Endothelial cell of umbilical vein (primary cell): ENCODE measurements around the gene KIF19. TPM values are rescaled to one million over a fixed set of nuclear protein-coding genes. Genes with fewer than 3 reads are reported as not detected.

Experiments used
- BruUV-seq: library from RNA; stranded (reverse); fragments of 400-500 nt; replicated peaks from 2 replicates; lab custom pipeline; 2021; lab: Mats Ljungman, UMichigan
- CTCF ChIA-PET: fragments of 300-600, 350-600 bp; sonication (Branson Sonifier 250); formaldehyde crosslinking; loops from one replicate; lab custom pipeline; 2021; ENCODE audit warnings: antibody characterized with exemption, inconsistent platforms; lab: Charles Lee
- POLR2A ChIA-PET: fragments of 300-600, 350-600 bp; sonication (Branson Sonifier 250); formaldehyde crosslinking; loops from one replicate; lab custom pipeline; 2021; ENCODE audit warnings: antibody characterized with exemption, inconsistent platforms; lab: Charles Lee
- DNase-seq: peaks from one replicate; pipeline ENCODE4 v3.0.0-alpha.2; 2011; ENCODE audit warnings: low read depth, low spot score
- FAIRE-seq: peaks from 2 replicates; lab custom pipeline; 2011; peaks lifted over from hg19 to GRCh38; lab: Jason Lieb, UNC
- H2AFZ ChIP-seq: 2 replicates; pipeline ENCODE4 v1.6.0; 2012; ENCODE audit warnings: low read depth, low read length, control low read depth, inconsistent platforms
- H3K27ac ChIP-seq: 2 replicates; pipeline ENCODE4 v1.5.1; 2011; ENCODE audit warnings: low read depth, mild to moderate bottlenecking, control low read depth, low read length, moderate library complexity; ENCODE audit not compliant: insufficient read depth
- H3K27me3 ChIP-seq, 2 experiments: 2 replicates each; pipeline versions ENCODE4 v1.6.0 to v1.6.1; 2011; ENCODE audit warnings: low read length in 2 of 2, mixed read lengths in 1 of 2; ENCODE audit not compliant: control insufficient read depth in 2 of 2, insufficient read depth in 2 of 2
- H3K36me3 ChIP-seq, 2 experiments: 2 replicates in 1 of 2; 3 replicates in 1 of 2; pipeline ENCODE4 v1.5.1; 2011; ENCODE audit warnings: low read length in 2 of 2, mild to moderate bottlenecking in 1 of 2, moderate library complexity in 1 of 2; ENCODE audit not compliant: control insufficient read depth in 2 of 2, insufficient read depth in 2 of 2; ENCODE audit errors: extremely low read depth in 1 of 2
- H3K4me1 ChIP-seq: 3 replicates; pipeline ENCODE4 v1.5.1; 2011; ENCODE audit warnings: mild to moderate bottlenecking, low read length; ENCODE audit not compliant: control insufficient read depth, insufficient read depth; ENCODE audit errors: extremely low read depth
- H3K4me2 ChIP-seq: 2 replicates; pipeline ENCODE4 v1.6.1; 2011; ENCODE audit warnings: low read length, control low read depth, mixed read lengths; ENCODE audit not compliant: insufficient read depth
- H3K4me3 ChIP-seq, 3 experiments: fragments of 200-600 bp in 1 of 3; sonication (generic), shearing (Covaris generic) in 1 of 3; replicated peaks in 1 of 3; 2 replicates each; pipeline ENCODE4 v1.5.1; 2011 to 2016; ENCODE audit warnings: control low read depth in 3 of 3, low read length in 3 of 3, mild to moderate bottlenecking in 2 of 3, inconsistent platforms in 1 of 3, low read depth in 1 of 3, moderate library complexity in 1 of 3; ENCODE audit not compliant: insufficient read depth in 1 of 3
- H3K79me2 ChIP-seq: 2 replicates; pipeline ENCODE4 v1.6.0; 2012; ENCODE audit warnings: low read length, inconsistent platforms; ENCODE audit not compliant: control insufficient read depth, insufficient read depth
- H3K9ac ChIP-seq: replicated peaks from 2 replicates; pipeline ENCODE3; 2011; ENCODE audit warnings: low read length, control low read depth; ENCODE audit not compliant: insufficient read depth; ENCODE audit errors: extremely low read depth
- H3K9me1 ChIP-seq: replicated peaks from 3 replicates; pipeline ENCODE4 v1.6.0; 2011; ENCODE audit warnings: mild to moderate bottlenecking, low read length; ENCODE audit not compliant: control insufficient read depth, insufficient read depth; ENCODE audit errors: extremely low read depth
- H3K9me3 ChIP-seq: replicated peaks from 2 replicates; pipeline ENCODE4 v1.5.1; 2012; ENCODE audit warnings: low read length, inconsistent platforms; ENCODE audit not compliant: control insufficient read depth, insufficient read depth
- H4K20me1 ChIP-seq: replicated peaks from 2 replicates; pipeline ENCODE3; 2011; ENCODE audit warnings: mild to moderate bottlenecking, low read length; ENCODE audit not compliant: control insufficient read depth, insufficient read depth; ENCODE audit errors: extremely low read depth
- CTCF ChIP-seq, 2 donors: IDR thresholded peaks; 1 replicate in 1 of 2; 2 replicates in 1 of 2; pipeline ENCODE4 v1.5.1; 2011; ENCODE audit warnings: low read length in 2 of 2, mild to moderate bottlenecking in 2 of 2, moderate library complexity in 2 of 2, control low read depth in 1 of 2, inconsistent platforms in 1 of 2, low read depth in 1 of 2; ENCODE audit not compliant: insufficient read depth in 1 of 2; ENCODE audit errors: extremely low read depth in 1 of 2
- EZH2 ChIP-seq: IDR thresholded peaks from 2 replicates; pipeline ENCODE4 v1.6.1; 2012; ENCODE audit warnings: borderline replicate concordance, low read depth, mild to moderate bottlenecking, moderate library complexity, low read length, inconsistent platforms; ENCODE audit not compliant: severe bottlenecking
- FOS ChIP-seq: IDR thresholded peaks from 2 replicates; pipeline ENCODE4 v1.6.1; 2011; ENCODE audit warnings: mild to moderate bottlenecking, low read length, moderate library complexity, borderline replicate concordance; ENCODE audit not compliant: insufficient read depth
- GATA2 ChIP-seq: IDR thresholded peaks from 2 replicates; pipeline ENCODE4 v1.7.0; 2011; ENCODE audit warnings: low read depth, mild to moderate bottlenecking, moderate library complexity, mixed read lengths, low read length; ENCODE audit not compliant: insufficient read length, insufficient read depth
- JUN ChIP-seq: IDR thresholded peaks from 2 replicates; pipeline ENCODE4 v1.6.1; 2011; ENCODE audit warnings: borderline replicate concordance, low read depth; ENCODE audit not compliant: insufficient read length, insufficient read depth
- MAX ChIP-seq: IDR thresholded peaks from 2 replicates; pipeline ENCODE4 v1.6.1; 2011; ENCODE audit not compliant: insufficient read depth, insufficient read length
- MYC ChIP-seq: IDR thresholded peaks from one replicate; pipeline ENCODE4 v1.6.1; 2011; ENCODE audit warnings: mild to moderate bottlenecking, low read depth, low read length
- POLR2A ChIP-seq: IDR thresholded peaks from 2 replicates; pipeline ENCODE4 v1.6.1; 2012; ENCODE audit warnings: low read depth, mild to moderate bottlenecking, control low read depth, low read length
- POLR2AphosphoS5 ChIP-seq: IDR thresholded peaks from 2 replicates; pipeline ENCODE4 v1.6.1; 2012; ENCODE audit warnings: low read depth, mild to moderate bottlenecking, control low read depth, low read length, moderate library complexity; ENCODE audit not compliant: insufficient read depth
- dilution Hi-C: fragments of 300-500 bp; cut with MboI; formaldehyde crosslinking; loops from one replicate; pipeline ENCODE4 v1.15.0; 2019; ENCODE audit warnings: low sequenced_read_pairs; ENCODE audit not compliant: extremely low pct_ligation_motif_present
- intact Hi-C: fragments of 100-400 bp; cut with micrococcal nuclease; formaldehyde crosslinking; loops from one replicate; pipeline ENCODE4 v1.10.0; 2022
- polyA plus RNA-seq, 4 experiments: library from polyadenylated mRNA; depleted of rRNA in 3 of 4; stranded (reverse) in 3 of 4; unstranded in 1 of 4; fragments of >200 nt; gene quantifications; 2 replicates each; pipeline versions ENCODE4 v1.2.1 to v1.2.3, GENCODE V29; 2011 to 2012; ENCODE audit warnings: missing spikeins in 1 of 4
- total RNA-seq: library from RNA; stranded (reverse); gene quantifications from 2 replicates; pipeline ENCODE4 v1.2.3, GENCODE V29; 2021

KIF19 gene
- total and polyA plus RNA-seq, 2 donors (not counting 3 experiments of a cell fraction or from before 2014, with no cell fraction given), result 0.10 to 0.84 TPM

GRCh38 chr17:74332017-74332650, 6.1 kb downstream of the KIF19 start:
- no peaks in the 10 kb centered on the region for H4K20me1 ChIP-seq
- no peak overlapping the region for H3K27ac ChIP-seq
- no peak overlapping the region for H2AFZ ChIP-seq
- intact Hi-C loops (no loop called here), dilution Hi-C loops (no loop called here)
- H3K27me3 ChIP-seq, result no peaks in the 10 kb centered on the region
- DNase-seq (no peak), FAIRE-seq (no peak)
- ChIA-PET CTCF (no interaction called here), POLR2A (no interaction called here)
- TF ChIP-seq MYC (no peak), FOS (no peak), EZH2 (no peak), POLR2A (no peak), GATA2 (no peak), JUN (no peak), POLR2AphosphoS5 (no peak), CTCF (IDR thresholded peaks at IDR 0.05; ENCODE audit: extremely low read depth in 1 of 2, insufficient read depth in 1 of 2, low read depth in 1 of 2, low read length in 2 of 2) (no peak), MAX (no peak)
- H3K9me1 ChIP-seq, result no peaks in the 10 kb centered on the region
- no peaks in the 10 kb centered on the region for H3K9me3 ChIP-seq
- no peak overlapping the region for H3K4me2 ChIP-seq
- no peak overlapping the region for H3K9ac ChIP-seq
- no peak overlapping the region for H3K4me3 ChIP-seq
- BruUV-seq, result no TSS peak
- H3K4me1 ChIP-seq, result no peaks in the 10 kb centered on the region
- H3K36me3 ChIP-seq, result no peaks in the 10 kb centered on the region
- no peaks in the 10 kb centered on the region for H3K79me2 ChIP-seq
